GM12865 (cell line): ENCODE data around the gene MTNR1A.

Experiments
- DNase-seq: peaks from one replicate; pipeline ENCODE4 v3.0.0; 2010; ENCODE audit warnings: low read depth
- H3K4me3 ChIP-seq: 2 replicates; pipeline ENCODE4 v1.5.1; 2011; ENCODE audit warnings: mild to moderate bottlenecking, low read depth, low read length, control low read depth
- TF ChIP-seq, protein P1 (sequence below): IDR thresholded peaks from 2 replicates; pipeline ENCODE4 v1.5.1; 2011; ENCODE audit warnings: low read length, control low read depth, low read depth, inconsistent platforms; ENCODE audit not compliant: insufficient read depth; ENCODE audit errors: missing control alignments

Gene MTNR1A

DNA sequence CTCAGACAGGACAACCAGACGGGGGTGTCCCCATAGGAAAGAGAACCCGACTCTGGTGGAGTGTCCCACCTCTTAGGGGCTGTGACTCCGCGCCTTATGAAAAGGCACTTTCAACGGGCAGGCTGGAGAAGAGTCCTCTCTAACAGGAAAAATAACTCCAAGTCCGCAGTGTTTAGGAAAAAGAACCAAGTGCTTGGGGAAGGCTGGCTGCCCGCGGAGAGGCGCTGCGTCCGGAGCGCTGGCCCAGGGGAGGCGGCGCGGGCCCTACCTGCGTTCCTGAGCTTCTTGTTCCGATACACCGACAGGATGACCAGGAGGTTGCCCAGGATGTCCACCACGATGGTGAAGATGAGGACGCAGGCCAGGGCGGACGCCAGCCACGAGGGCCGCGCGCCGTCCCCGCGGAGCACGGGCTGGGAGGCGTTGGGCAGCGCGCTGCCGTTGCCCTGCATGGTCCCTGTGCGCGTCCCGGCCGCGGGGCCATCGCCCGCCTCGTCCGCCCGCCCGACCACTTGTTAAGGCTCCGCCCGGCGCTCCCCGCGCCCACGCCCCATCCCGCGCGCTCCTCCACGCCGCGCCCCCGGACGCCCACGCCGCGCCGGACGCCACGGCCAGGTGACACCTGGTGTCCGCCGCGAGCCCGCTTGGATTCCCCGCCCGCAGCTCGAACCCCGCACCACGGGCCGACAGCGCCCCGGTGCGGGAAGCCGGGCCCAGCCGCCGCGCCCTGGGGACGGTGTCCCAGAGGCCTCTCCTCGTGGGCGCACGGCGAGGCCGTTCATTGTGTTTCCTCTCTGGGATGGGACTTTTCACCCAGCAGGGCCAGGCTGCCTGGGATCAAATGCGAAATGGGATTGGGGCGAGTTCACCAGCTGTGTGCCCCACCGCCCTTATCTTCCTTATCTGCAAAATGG is at the start of gene MTNR1A:
TSS of gene MTNR1A (minus strand) at position 654 of the 914 bp plus-strand sequence. CDS start at position 452, 202 bp downstream.
- H3K4me3 ChIP-seq = no peak within 1 kb of the TSS
- DNase-seq = no peak
- TF ChIP-seq, protein P1, sequence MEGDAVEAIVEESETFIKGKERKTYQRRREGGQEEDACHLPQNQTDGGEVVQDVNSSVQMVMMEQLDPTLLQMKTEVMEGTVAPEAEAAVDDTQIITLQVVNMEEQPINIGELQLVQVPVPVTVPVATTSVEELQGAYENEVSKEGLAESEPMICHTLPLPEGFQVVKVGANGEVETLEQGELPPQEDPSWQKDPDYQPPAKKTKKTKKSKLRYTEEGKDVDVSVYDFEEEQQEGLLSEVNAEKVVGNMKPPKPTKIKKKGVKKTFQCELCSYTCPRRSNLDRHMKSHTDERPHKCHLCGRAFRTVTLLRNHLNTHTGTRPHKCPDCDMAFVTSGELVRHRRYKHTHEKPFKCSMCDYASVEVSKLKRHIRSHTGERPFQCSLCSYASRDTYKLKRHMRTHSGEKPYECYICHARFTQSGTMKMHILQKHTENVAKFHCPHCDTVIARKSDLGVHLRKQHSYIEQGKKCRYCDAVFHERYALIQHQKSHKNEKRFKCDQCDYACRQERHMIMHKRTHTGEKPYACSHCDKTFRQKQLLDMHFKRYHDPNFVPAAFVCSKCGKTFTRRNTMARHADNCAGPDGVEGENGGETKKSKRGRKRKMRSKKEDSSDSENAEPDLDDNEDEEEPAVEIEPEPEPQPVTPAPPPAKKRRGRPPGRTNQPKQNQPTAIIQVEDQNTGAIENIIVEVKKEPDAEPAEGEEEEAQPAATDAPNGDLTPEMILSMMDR = no peak

- H3K4me3 ChIP-seq = no peak overlapping the region
- DNase-seq = no peak
- TF ChIP-seq, protein P1 = no peak
Observed at GRCh38 chr4:186604124-186604807, 48.9 kb upstream of the MTNR1A start.

GRCh38 chr4:186602978-186603377 is 47.6 kb upstream of the MTNR1A start:
- H3K4me3 ChIP-seq = no peak overlapping the region
- DNase-seq = no peak
- TF ChIP-seq, protein P1 = no peak

DNA sequence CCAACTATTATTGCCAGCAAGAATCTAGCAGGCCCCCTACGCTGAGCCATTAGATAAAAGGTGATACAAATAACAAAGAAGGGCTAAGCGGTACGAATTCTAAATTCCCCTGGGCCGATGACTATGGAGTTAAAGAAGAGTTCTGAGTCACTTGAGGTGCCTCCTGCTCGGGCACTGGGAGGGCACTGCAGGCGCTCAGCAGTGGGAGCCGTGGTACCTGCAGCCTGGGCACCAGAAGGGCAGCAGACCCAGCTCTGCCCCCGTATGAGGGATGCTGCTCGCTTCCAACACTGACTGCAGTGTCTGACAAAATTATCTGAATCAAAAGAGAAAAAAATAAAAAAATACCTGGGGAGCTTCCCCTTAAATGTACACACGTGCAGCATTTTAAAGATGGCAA is 44.1 kb upstream of the MTNR1A start:
- TF ChIP-seq, protein P1 = no peak
- DNase-seq = no peak

GRCh38 chr4:186598686-186599085 is 43.3 kb upstream of the MTNR1A start:
- TF ChIP-seq, protein P1 = no peak
- no peak for DNase-seq
- H3K4me3 ChIP-seq = no peak overlapping the region

More for the DNA sequence above, 44.1 kb upstream of the MTNR1A start:
- H3K4me3 ChIP-seq = no peak overlapping the region

- DNase-seq = no peak
- H3K4me3 ChIP-seq = no peak overlapping the region
- TF ChIP-seq, protein P1 = no peak
Observed at GRCh38 chr4:186596850-186597390, 41.6 kb upstream of the MTNR1A start.
